Mucosa of rectum (tissue), 2 donors: ENCODE data around the gene SLC2A1.

ENCODE experiments used
- H3K27ac ChIP-seq, 2 donors: one replicate each; pipeline ENCODE4 v1.7.0; 2013; ENCODE audit warnings: inconsistent platforms in 2 of 2, low read depth in 2 of 2, low read length in 2 of 2
- H3K27me3 ChIP-seq, 2 donors: one replicate each; pipeline ENCODE4 v1.7.0; 2013; ENCODE audit warnings: low read length in 2 of 2; ENCODE audit not compliant: control insufficient read depth in 2 of 2, insufficient read depth in 2 of 2
- H3K36me3 ChIP-seq, 2 donors: one replicate each; pipeline ENCODE4 v1.7.0; 2013; ENCODE audit warnings: low read length in 2 of 2; ENCODE audit not compliant: control insufficient read depth in 2 of 2, insufficient read depth in 2 of 2
- H3K4me1 ChIP-seq, 2 donors: one replicate each; pipeline ENCODE4 v1.7.0; 2013; ENCODE audit warnings: low read length in 2 of 2, mild to moderate bottlenecking in 1 of 2; ENCODE audit not compliant: control insufficient read depth in 2 of 2, insufficient read depth in 2 of 2
- H3K4me3 ChIP-seq, 2 donors: one replicate each; pipeline ENCODE4 v1.7.0; 2013; ENCODE audit warnings: low read length in 2 of 2
- H3K9ac ChIP-seq, 2 donors: one replicate each; pipeline ENCODE4 v1.7.0; 2013; ENCODE audit warnings: low read length in 2 of 2, low read depth in 1 of 2, mild to moderate bottlenecking in 1 of 2
- H3K9me3 ChIP-seq, 2 donors: one replicate each; pipeline ENCODE4 v1.7.0; 2013; ENCODE audit warnings: low read length in 2 of 2; ENCODE audit not compliant: control insufficient read depth in 2 of 2
- donor health status: healthy.
- donor health status: Normal muscosa, but diverticular disease.

SLC2A1 gene

DNA sequence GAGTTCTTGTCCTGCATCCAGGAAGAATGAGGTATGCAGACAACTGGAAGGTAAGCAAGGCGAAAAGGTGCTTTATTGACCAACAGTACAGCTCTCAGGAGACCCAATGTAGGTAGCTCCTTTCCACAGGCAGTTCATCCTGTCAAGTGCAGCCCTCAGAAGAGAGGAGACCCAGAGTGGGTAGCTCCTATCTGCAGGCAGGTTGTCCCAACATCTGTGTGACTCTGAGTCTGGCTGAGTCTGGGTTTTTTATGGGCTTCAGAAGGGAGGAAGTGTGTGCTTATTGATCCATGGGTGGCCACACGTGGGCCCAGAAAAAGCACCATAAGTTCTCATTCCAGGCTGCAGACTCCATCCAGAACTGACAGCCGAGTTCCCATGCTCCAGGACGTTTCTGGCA, 78.3 kb downstream of the SLC2A1 start:
- no peak overlapping the region for H3K27ac ChIP-seq
- no peaks in the 10 kb centered on the region for H3K4me1 ChIP-seq
- H3K27me3 ChIP-seq: no peaks in the 10 kb centered on the region
- H3K9me3 ChIP-seq: no peaks in the 10 kb centered on the region
- no peak overlapping the region for H3K9ac ChIP-seq
- H3K36me3 ChIP-seq: no peaks in the 10 kb centered on the region
- no peak overlapping the region for H3K4me3 ChIP-seq

DNA sequence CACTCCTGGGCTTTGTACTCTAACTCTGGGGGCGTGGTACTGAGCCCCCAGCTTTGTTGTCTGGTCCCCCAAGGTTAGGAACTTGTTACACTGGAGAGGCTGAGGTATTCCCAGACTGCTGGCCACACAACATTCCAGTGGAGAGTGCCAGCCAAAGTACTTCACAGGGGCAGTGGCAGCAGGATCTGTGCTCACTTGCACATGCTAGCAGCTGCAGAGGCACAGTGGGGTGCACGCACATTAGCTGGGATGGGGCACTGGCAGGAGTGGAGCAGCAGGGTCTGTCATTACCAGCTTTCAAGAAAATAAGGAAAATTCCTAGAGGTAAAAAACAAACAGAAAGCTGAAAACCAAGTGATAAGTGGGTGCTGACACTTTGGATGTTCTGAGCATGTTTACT, 81.3 kb downstream of the SLC2A1 start:
- no peaks in the 10 kb centered on the region for H3K36me3 ChIP-seq
- H3K9ac ChIP-seq: no peak overlapping the region

DNA sequence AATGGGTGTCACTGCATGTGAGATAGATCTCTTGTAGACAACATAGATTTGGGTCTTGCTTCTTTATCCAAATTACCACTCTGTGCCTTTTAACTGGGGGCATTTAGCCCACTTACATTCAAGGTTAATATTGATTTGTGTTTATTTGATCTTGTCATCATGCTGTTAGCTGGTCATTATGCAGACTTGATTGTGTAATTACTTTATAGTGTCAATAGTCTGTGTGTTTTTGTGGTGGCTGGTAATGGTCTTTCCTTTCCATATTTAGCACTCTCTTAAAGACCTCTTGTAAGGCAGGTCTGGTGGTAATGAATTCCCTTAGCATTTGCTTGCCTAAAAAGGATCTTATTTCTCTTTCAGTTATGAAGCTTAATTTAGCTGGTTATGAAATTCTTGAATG, 82.7 kb downstream of the SLC2A1 start:
- Histone ChIP-seq H3K9ac (no peak overlapping the region), H3K36me3 (no peaks in the 10 kb centered on the region), H3K27ac (no peak overlapping the region), H3K4me1 (no peaks in the 10 kb centered on the region), H3K4me3 (no peak overlapping the region), H3K27me3 (no peaks in the 10 kb centered on the region), H3K9me3 (no peaks in the 10 kb centered on the region)

More for the DNA sequence above, 81.3 kb downstream of the SLC2A1 start:
- Histone ChIP-seq H3K4me1 (no peaks in the 10 kb centered on the region), H3K27ac (no peak overlapping the region), H3K27me3 (no peaks in the 10 kb centered on the region), H3K4me3 (no peak overlapping the region), H3K9me3 (no peaks in the 10 kb centered on the region)
